Panc1 (cell line): Measurements from ENCODE around the gene USP37.

ENCODE experiments used
- POLR2AphosphoS5 ChIP-seq: IDR thresholded peaks from 2 replicates; pipeline ENCODE4 v1.6.1; 2012; ENCODE audit warnings: mild to moderate bottlenecking, low read depth, low read length, moderate library complexity
- TCF7L2 ChIP-seq: IDR thresholded peaks from 2 replicates; pipeline ENCODE4 v1.6.1; 2011; ENCODE audit warnings: mild to moderate bottlenecking, low read depth, low read length, inconsistent platforms
- TF ChIP-seq, protein P1 (sequence below): fragments of 450-650 bp; IDR thresholded peaks from 2 replicates; pipeline ENCODE4 v1.5.1; 2017; ENCODE audit warnings: mild to moderate bottlenecking

- TF ChIP-seq, protein P1, sequence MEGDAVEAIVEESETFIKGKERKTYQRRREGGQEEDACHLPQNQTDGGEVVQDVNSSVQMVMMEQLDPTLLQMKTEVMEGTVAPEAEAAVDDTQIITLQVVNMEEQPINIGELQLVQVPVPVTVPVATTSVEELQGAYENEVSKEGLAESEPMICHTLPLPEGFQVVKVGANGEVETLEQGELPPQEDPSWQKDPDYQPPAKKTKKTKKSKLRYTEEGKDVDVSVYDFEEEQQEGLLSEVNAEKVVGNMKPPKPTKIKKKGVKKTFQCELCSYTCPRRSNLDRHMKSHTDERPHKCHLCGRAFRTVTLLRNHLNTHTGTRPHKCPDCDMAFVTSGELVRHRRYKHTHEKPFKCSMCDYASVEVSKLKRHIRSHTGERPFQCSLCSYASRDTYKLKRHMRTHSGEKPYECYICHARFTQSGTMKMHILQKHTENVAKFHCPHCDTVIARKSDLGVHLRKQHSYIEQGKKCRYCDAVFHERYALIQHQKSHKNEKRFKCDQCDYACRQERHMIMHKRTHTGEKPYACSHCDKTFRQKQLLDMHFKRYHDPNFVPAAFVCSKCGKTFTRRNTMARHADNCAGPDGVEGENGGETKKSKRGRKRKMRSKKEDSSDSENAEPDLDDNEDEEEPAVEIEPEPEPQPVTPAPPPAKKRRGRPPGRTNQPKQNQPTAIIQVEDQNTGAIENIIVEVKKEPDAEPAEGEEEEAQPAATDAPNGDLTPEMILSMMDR: no peak
- TF ChIP-seq TCF7L2: no peak
- no peak for TF ChIP-seq POLR2AphosphoS5
These were observed 44.5 kb downstream of the USP37 start for GRCh38 chr2:218523651-218524050.
